ENCODE data around the gene RNF222.

- TF ChIP-seq CTCF (conservative IDR thresholded peaks at IDR 0.05) = no peak
- no peak for TF ChIP-seq ZFX (IDR thresholded peaks at IDR 0.05)
These were observed 27.7 kb downstream of the RNF222 start for GRCh38 chr17:8369944-8370343.
